SIG-M5 (cell line): ENCODE data around the gene CD74.
"Not testable (repeated sequence)": the region's sequence is repeated elsewhere in the genome, so short reads cannot be mapped to it uniquely, and the experiment has no call there.

ENCODE experiments used
- DNase-seq: peaks from one replicate; lab custom pipeline; 2025; lab: John Stamatoyannopoulos, UW

CD74 gene

GRCh38 chr5:150412319-150413175 lies at the start of gene CD74:
CD74 (minus strand) TSS chr5:150412910; CDS start chr5:150412749, 161 bp downstream.
- DNase-seq, result peak; percentile 54

GRCh38 chr5:150461231-150461630 lies 48.5 kb upstream of the CD74 start:
- no peak for DNase-seq

GRCh38 chr5:150460781-150461180 lies 48.1 kb upstream of the CD74 start:
- no peak for DNase-seq

GRCh38 chr5:150458802-150459557 lies 46.3 kb upstream of the CD74 start:
- DNase-seq, result no peak

- DNase-seq, result no peak
These were observed 45.0 kb upstream of the CD74 start for GRCh38 chr5:150457562-150458240.

GRCh38 chr5:150457121-150457520 lies 44.4 kb upstream of the CD74 start:
- no peak for DNase-seq

- DNase-seq, result no peak
These were observed 42.0 kb upstream of the CD74 start for GRCh38 chr5:150454492-150455229.

- not testable (repeated sequence) for DNase-seq
These were observed 41.3 kb upstream of the CD74 start for GRCh38 chr5:150454027-150454426.

- no peak for DNase-seq
These were observed 40.2 kb upstream of the CD74 start for GRCh38 chr5:150452914-150453313.

- DNase-seq, result no peak
These were observed 38.9 kb upstream of the CD74 start for GRCh38 chr5:150451594-150451993.

- peak; percentile 83 for DNase-seq
These were observed 37.0 kb upstream of the CD74 start, which contains the start of gene RPS14 for GRCh38 chr5:150449517-150450339. RPS14 (minus strand) TSS chr5:150449739; CDS start chr5:150447733, 2,006 bp downstream.

- DNase-seq, result no peak
These were observed 36.3 kb upstream of the CD74 start for GRCh38 chr5:150448952-150449516.

GRCh38 chr5:150448334-150448733 lies 35.6 kb upstream of the CD74 start:
- no peak for DNase-seq

GRCh38 chr5:150447188-150447587 lies 34.5 kb upstream of the CD74 start:
- no peak for DNase-seq

GRCh38 chr5:150446583-150446982 lies 33.9 kb upstream of the CD74 start:
- DNase-seq, result no peak

GRCh38 chr5:150446088-150446487 lies 33.4 kb upstream of the CD74 start:
- DNase-seq, result no peak

GRCh38 chr5:150444770-150445169 lies 32.1 kb upstream of the CD74 start:
- no peak for DNase-seq

- DNase-seq, result no peak
These were observed 30.7 kb upstream of the CD74 start for GRCh38 chr5:150443242-150444075.

GRCh38 chr5:150442699-150443080 lies 30.0 kb upstream of the CD74 start:
- no peak for DNase-seq
